OCI-LY3 (cell line): ENCODE results near the gene FAAP20.
A peak's percentile ranks its signal among the peaks of the same experiment; 100 is the strongest.

Experiments used
- H2AFZ ChIP-seq: fragments of 200-600, 300-600 bp; shearing (Covaris generic); 2 replicates; pipeline ENCODE4 v1.6.0; 2014; ENCODE audit warnings: antibody characterized with exemption, low read depth, low read length
- H3K27ac ChIP-seq: fragments of 200-600, 300-600 bp; sonication (generic); 2 replicates; pipeline ENCODE4 v1.5.1; 2014; ENCODE audit warnings: mild to moderate bottlenecking, low read length, moderate library complexity, mixed read lengths
- H3K27me3 ChIP-seq: fragments of 200-600, 300-600 bp; sonication (generic); 2 replicates; pipeline ENCODE4 v1.6.1; 2014; ENCODE audit warnings: low read depth, low read length, mixed read lengths
- H3K36me3 ChIP-seq: fragments of 200-600, 300-600 bp; sonication (generic); replicated peaks from 2 replicates; pipeline ENCODE3; 2014; ENCODE audit warnings: low read depth, low read length, mixed read lengths
- H3K4me1 ChIP-seq: fragments of 300-600, 200-600 bp; sonication (generic); 2 replicates; pipeline ENCODE4 v1.6.1; 2014; ENCODE audit warnings: low read length, mixed read lengths
- H3K4me2 ChIP-seq: fragments of 200-600, 300-600 bp; sonication (generic); 2 replicates; pipeline ENCODE4 v1.6.1; 2014; ENCODE audit warnings: low read length, mixed read lengths
- H3K4me3 ChIP-seq: fragments of 300-600, 200-600 bp; sonication (generic); 2 replicates; pipeline ENCODE4 v1.5.1; 2014; ENCODE audit warnings: antibody characterized with exemption, mild to moderate bottlenecking, low read length, moderate library complexity
- H3K79me2 ChIP-seq: fragments of 300-600, 200-600 bp; shearing (Covaris generic); 2 replicates; pipeline ENCODE4 v1.6.1; 2014; ENCODE audit warnings: mild to moderate bottlenecking, low read length, mixed read lengths
- H3K9ac ChIP-seq: fragments of 300-600, 200-600 bp; shearing (Covaris generic); 2 replicates; pipeline ENCODE4 v1.6.0; 2014; ENCODE audit warnings: mild to moderate bottlenecking, low read length, moderate library complexity
- H3K9me3 ChIP-seq: fragments of 200-600, 300-600 bp; shearing (Covaris generic); 2 replicates; pipeline ENCODE4 v1.6.1; 2014; ENCODE audit warnings: low read length, mixed read lengths; ENCODE audit not compliant: insufficient read depth
- H4K20me1 ChIP-seq: fragments of 200-600, 300-600 bp; sonication (generic); 2 replicates; pipeline ENCODE4 v1.6.1; 2016; ENCODE audit warnings: low read length, mixed read lengths; ENCODE audit not compliant: insufficient read depth
- EZH2phosphoT487 ChIP-seq: fragments of 200-600 bp; shearing (Covaris generic); IDR thresholded peaks from 2 replicates; pipeline ENCODE4 v1.6.1; 2018; ENCODE audit warnings: antibody characterized with exemption, mixed run types, low read depth
- TF ChIP-seq, protein P1 (sequence below): fragments of 200-600, 300-600 bp; sonication (generic); IDR thresholded peaks from 2 replicates; pipeline ENCODE4 v1.5.1; 2014; ENCODE audit warnings: antibody characterized with exemption, low read length, low read depth

FAAP20 gene

GRCh38 chr1:2227346-2228156 lies 33.0 kb upstream of the FAAP20 start:
- H2AFZ ChIP-seq = no peak overlapping the region; the same call in 1 of the 2 replicates
- H3K9me3 ChIP-seq = no peaks in the 10 kb centered on the region
- peak overlapping the region; percentile 97 for H3K9ac ChIP-seq
- H3K4me1 ChIP-seq = peaks cover 32% of the 10 kb centered on the region
- H3K27me3 ChIP-seq = 0 out of 2 replicates have a peak, but pooled peaks cover 3% of the 10 kb centered on the region
- peaks cover 9% of the 10 kb centered on the region for H3K36me3 ChIP-seq
- H3K4me2 ChIP-seq = peak overlapping the region; percentile 92
- H4K20me1 ChIP-seq = peaks cover 37% of the 10 kb centered on the region
- H3K79me2 ChIP-seq = peaks cover 39% of the 10 kb centered on the region
- peak overlapping the region; percentile 95 for H3K4me3 ChIP-seq
- TF ChIP-seq EZH2phosphoT487 = no peak
- TF ChIP-seq, protein P1, sequence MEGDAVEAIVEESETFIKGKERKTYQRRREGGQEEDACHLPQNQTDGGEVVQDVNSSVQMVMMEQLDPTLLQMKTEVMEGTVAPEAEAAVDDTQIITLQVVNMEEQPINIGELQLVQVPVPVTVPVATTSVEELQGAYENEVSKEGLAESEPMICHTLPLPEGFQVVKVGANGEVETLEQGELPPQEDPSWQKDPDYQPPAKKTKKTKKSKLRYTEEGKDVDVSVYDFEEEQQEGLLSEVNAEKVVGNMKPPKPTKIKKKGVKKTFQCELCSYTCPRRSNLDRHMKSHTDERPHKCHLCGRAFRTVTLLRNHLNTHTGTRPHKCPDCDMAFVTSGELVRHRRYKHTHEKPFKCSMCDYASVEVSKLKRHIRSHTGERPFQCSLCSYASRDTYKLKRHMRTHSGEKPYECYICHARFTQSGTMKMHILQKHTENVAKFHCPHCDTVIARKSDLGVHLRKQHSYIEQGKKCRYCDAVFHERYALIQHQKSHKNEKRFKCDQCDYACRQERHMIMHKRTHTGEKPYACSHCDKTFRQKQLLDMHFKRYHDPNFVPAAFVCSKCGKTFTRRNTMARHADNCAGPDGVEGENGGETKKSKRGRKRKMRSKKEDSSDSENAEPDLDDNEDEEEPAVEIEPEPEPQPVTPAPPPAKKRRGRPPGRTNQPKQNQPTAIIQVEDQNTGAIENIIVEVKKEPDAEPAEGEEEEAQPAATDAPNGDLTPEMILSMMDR = no peak
- H3K27ac ChIP-seq = peak overlapping the region; percentile 64

DNA sequence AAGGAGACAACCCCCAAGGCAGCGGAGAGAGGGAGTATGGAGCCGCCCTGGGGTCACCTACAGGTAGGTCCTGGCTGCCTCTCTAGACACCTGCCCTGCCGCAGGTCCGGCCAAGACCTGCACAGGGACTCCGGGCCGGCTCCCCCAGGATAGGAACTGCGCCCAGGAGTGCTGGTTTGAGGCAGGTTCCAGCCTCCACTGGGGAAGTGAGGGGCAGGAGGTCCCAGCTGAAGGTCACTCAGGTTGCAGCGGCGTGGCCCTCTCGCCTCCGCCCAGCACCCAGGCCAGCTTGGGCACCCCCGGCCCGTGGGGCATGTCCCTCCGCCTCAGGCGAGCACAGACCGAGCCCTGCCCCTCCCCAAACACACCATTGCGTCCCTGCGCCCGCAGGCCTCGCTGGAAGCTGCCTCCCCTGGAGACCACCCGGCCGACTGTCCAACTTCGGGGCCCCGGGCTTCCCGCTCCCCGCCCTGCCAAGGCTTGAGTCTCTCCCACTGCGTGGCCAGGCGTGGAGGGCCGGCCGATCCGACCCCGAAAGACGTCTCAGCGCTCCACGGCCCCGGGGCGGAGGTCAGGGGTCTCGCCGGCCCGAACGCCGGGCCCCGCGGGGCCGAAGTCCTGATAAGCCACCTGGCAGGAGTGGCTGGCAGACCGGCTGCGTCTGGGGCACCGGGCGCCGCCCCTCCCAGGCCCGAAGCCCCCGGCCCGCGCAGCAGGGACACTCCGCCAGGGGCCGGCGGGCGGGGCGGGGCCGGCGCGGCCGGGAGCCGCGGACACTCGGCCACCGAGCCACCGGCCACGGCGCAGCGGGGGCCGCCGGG lies 32.2 kb upstream of the FAAP20 start:
- Histone ChIP-seq H3K27ac (peak overlapping the region; percentile 64), H4K20me1 (peaks cover 29% of the 10 kb centered on the region), H3K27me3 (0 out of 2 replicates have a peak, but pooled peaks cover 3% of the 10 kb centered on the region), H3K79me2 (peaks cover 31% of the 10 kb centered on the region), H3K9ac (peak overlapping the region; percentile 97), H3K4me1 (peaks cover 28% of the 10 kb centered on the region), H3K4me3 (peak overlapping the region; percentile 95), H3K9me3 (no peaks in the 10 kb centered on the region), H2AFZ (no peak overlapping the region), H3K4me2 (peak overlapping the region; percentile 92), H3K36me3 (peaks cover 9% of the 10 kb centered on the region)
- TF ChIP-seq, protein P1 = no peak
- TF ChIP-seq EZH2phosphoT487 = no peak

GRCh38 chr1:2224631-2225428 lies 30.3 kb upstream of the FAAP20 start:
- Histone ChIP-seq H3K27ac (no peak overlapping the region), H3K9me3 (no peaks in the 10 kb centered on the region), H3K9ac (no peak overlapping the region), H4K20me1 (peaks cover 9% of the 10 kb centered on the region), H2AFZ (no peak overlapping the region), H3K79me2 (peaks cover 12% of the 10 kb centered on the region), H3K27me3 (0 out of 2 replicates have a peak, but pooled peaks cover 3% of the 10 kb centered on the region), H3K4me3 (no peak overlapping the region), H3K4me2 (no peak overlapping the region), H3K36me3 (peaks cover 7% of the 10 kb centered on the region), H3K4me1 (peaks cover 14% of the 10 kb centered on the region)
- no peak for TF ChIP-seq EZH2phosphoT487
- TF ChIP-seq, protein P1 = no peak
